Chondrocyte (in vitro differentiated cells): ENCODE data around the gene OSBPL9. TPM values are rescaled to one million over a fixed set of nuclear protein-coding genes. Genes with fewer than 3 reads are reported as not detected.

ENCODE experiments used
- DNase-seq: peaks from one replicate; pipeline ENCODE4 v3.0.0; 2021; ENCODE audit warnings: mixed read lengths, low spot score
- H3K27ac Mint-ChIP-seq: one replicate; pipeline ENCODE4 v1.8.0; 2021; ENCODE audit warnings: mild to moderate bottlenecking, moderate library complexity, mixed read lengths; ENCODE audit not compliant: unreplicated experiment
- H3K27me3 Mint-ChIP-seq: 2 replicates; pipeline ENCODE4 v1.8.0; 2021; ENCODE audit warnings: low read depth, mixed read lengths
- H3K36me3 Mint-ChIP-seq: 2 replicates; pipeline ENCODE4 v1.8.0; 2021; ENCODE audit warnings: low read depth, mixed read lengths
- H3K4me1 Mint-ChIP-seq: 2 replicates; pipeline ENCODE4 v1.8.0; 2021; ENCODE audit warnings: low read depth, mild to moderate bottlenecking, mixed read lengths
- H3K4me3 Mint-ChIP-seq: one replicate; pipeline ENCODE4 v1.8.0; 2021; ENCODE audit warnings: mild to moderate bottlenecking, moderate library complexity, mixed read lengths; ENCODE audit not compliant: unreplicated experiment
- H3K9me3 Mint-ChIP-seq: 2 replicates; pipeline ENCODE4 v1.8.0; 2021; ENCODE audit warnings: low read depth, mixed read lengths
- CTCF ChIP-seq: fragments of 200-600 bp; sonication (generic); IDR thresholded peaks from 2 replicates; pipeline ENCODE4 v1.5.0; 2021; ENCODE audit warnings: antibody characterized with exemption, mild to moderate bottlenecking, moderate library complexity
- total RNA-seq: library from RNA; stranded (reverse); gene quantifications from 3 replicates; pipeline ENCODE4 v1.2.1, GENCODE V29; 2021

OSBPL9 gene
- total RNA-seq, 1 donor from 2014 or later, result 186 TPM

DNA sequence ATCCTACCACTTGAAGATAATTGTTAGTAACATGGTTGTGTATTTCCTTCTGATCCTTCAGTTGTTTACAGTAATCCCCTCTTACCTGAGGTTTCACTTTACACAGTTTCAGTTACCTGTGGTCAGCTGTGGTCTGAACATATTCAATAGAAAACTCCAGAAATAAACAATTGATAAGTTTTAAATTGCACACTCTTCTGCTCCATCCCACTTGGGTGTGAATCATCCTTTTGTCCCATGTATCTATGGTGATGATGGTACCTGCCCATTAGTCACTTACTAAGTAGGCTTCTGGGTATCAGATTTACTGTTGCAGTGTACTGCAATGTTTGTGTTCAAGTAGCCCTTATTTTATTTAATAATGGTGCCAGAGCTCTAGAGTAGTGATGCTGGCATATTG lies 62.5 kb downstream of the OSBPL9 start:
- no peak overlapping the region for H3K27ac Mint-ChIP-seq
- H3K4me3 Mint-ChIP-seq, result no peak overlapping the region
- no peak for TF ChIP-seq CTCF
- H3K4me1 Mint-ChIP-seq, result peaks cover 15% of the 10 kb centered on the region
- no peak for DNase-seq
- no peaks in the 10 kb centered on the region for H3K27me3 Mint-ChIP-seq
- no peaks in the 10 kb centered on the region for H3K36me3 Mint-ChIP-seq
- no peaks in the 10 kb centered on the region for H3K9me3 Mint-ChIP-seq

GRCh38 chr1:51684776-51685175 lies 67.9 kb downstream of the OSBPL9 start:
- H3K27ac Mint-ChIP-seq, result peak overlapping the region; percentile 36
- no peaks in the 10 kb centered on the region for H3K27me3 Mint-ChIP-seq
- H3K4me1 Mint-ChIP-seq, result peaks cover 33% of the 10 kb centered on the region
- H3K9me3 Mint-ChIP-seq, result no peaks in the 10 kb centered on the region
- no peak for DNase-seq
- H3K4me3 Mint-ChIP-seq, result no peak overlapping the region
- TF ChIP-seq CTCF, result no peak
- no peaks in the 10 kb centered on the region for H3K36me3 Mint-ChIP-seq

DNA sequence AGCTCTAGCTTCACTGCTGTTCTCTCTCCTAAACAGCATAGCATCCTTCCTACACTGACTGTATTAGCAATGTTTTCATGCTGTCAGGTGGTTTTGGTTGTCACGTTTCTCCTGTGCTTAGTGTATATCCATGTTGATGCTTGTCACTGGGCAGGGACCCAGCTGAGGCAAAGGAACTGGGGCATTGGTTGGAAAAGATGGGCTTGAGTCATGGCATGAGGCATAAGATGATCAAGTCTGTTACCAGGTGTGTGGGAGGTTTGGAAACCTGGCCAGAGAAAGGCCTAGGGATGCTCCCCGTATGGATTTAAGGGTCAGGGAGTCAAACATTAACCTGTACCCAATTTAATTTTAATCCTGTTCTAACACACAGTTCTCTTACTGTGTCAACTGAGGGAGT lies 69.6 kb downstream of the OSBPL9 start:
- Mint-ChIP-seq H3K27ac (no peak overlapping the region), H3K27me3 (no peaks in the 10 kb centered on the region), H3K4me3 (no peak overlapping the region), H3K4me1 (peaks cover 36% of the 10 kb centered on the region), H3K36me3 (no peaks in the 10 kb centered on the region), H3K9me3 (no peaks in the 10 kb centered on the region)
- TF ChIP-seq CTCF, result no peak
- DNase-seq, result no peak

GRCh38 chr1:51689075-51689440 lies 72.2 kb downstream of the OSBPL9 start:
- Mint-ChIP-seq H3K27me3 (no peaks in the 10 kb centered on the region), H3K9me3 (no peaks in the 10 kb centered on the region), H3K4me1 (peaks cover 49% of the 10 kb centered on the region), H3K36me3 (no peaks in the 10 kb centered on the region), H3K27ac (peak overlapping the region; percentile 73), H3K4me3 (no peak overlapping the region)
- no peak for DNase-seq
- no peak for TF ChIP-seq CTCF

DNA sequence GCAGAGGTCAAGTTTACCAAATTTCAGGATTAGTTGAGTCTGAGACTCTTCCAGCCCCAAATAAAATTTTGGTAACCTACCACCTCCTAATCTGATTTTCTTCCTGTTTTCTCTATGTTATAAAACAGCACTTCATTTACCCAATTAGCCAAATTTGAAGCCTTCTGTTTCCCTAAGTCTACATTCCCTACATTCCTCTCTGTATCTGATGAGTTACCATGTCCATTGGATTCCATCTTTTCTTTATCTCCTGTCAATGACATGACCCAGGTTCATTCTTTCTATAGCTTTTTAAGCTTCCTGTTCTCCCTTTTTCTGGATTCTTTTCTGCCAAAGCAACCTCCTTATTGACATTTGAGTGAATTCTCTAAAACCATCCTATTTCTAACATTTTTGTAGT lies 72.8 kb downstream of the OSBPL9 start:
- H3K4me3 Mint-ChIP-seq, result no peak overlapping the region
- no peaks in the 10 kb centered on the region for H3K36me3 Mint-ChIP-seq
- no peaks in the 10 kb centered on the region for H3K27me3 Mint-ChIP-seq
- H3K27ac Mint-ChIP-seq, result peak overlapping the region; percentile 73
- no peaks in the 10 kb centered on the region for H3K9me3 Mint-ChIP-seq
- TF ChIP-seq CTCF, result no peak
- DNase-seq, result no peak
- peaks cover 49% of the 10 kb centered on the region for H3K4me1 Mint-ChIP-seq
